Measurements from ENCODE around the gene CNBP. TPM values are rescaled to one million over a fixed set of nuclear protein-coding genes. Genes with fewer than 3 reads are reported as not detected.
A peak's percentile ranks its signal among the peaks of the same experiment; 100 is the strongest.
"Not testable (repeated sequence)": the region's sequence is repeated elsewhere in the genome, so short reads cannot be mapped to it uniquely, and the experiment has no call there.

The CNBP gene
- total RNA-seq, 1 experiment from 2014 or later, result 266 TPM

DNA sequence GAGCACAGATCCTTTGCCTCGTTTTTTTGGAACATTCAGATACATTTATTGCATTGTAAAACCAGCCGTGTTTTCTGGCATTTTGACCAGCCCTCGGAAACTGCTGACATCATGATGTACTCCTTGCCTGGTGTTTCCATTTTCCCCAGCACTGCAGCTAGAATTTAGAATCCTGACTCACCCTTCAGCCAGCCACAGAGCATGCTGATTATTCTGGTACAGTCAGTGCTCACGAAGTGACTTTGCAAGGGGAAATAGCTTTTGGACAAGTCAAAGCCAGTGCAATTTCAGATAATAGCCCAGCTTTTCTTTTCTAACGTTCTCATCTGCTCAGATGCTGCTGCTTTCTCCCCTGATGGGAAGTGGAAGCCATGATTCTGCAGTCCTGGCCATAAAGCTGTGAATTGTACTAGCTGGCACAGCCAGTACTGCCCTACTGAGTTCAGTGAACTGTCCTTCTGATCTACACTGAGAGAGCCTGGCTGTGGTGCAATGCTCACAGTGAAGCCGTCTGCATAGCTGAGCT lies 12.1 kb upstream of the CNBP start:
- ChIA-PET POLR2A (no interaction called here), CTCF (interaction anchor here (0.5 kb wide), 1 partner anchor 18 kb away, joined by 5 read pairs; no protein-coding TSS in a partner anchor)
- no peak for TF ChIP-seq CTCF (IDR thresholded peaks at IDR 0.05; ENCODE audit: insufficient read depth in 1 of 2, low read depth in 1 of 2, low read length in 1 of 2, severe bottlenecking in 1 of 2, unreplicated experiment in 1 of 2)
- intact Hi-C loops (cut with micrococcal nuclease; ENCODE audit: unreplicated experiment), result no loop called here
- no TSS peak for BruUV-seq (replicated peaks)
- H3K36me3 Mint-ChIP-seq (ENCODE audit: insufficient read depth, unreplicated experiment), result no peaks in the 10 kb centered on the region
- H3K4me3 Mint-ChIP-seq (ENCODE audit: unreplicated experiment), result no peak overlapping the region
- H3K9me3 ChIP-seq, result no peaks in the 10 kb centered on the region
- no peak overlapping the region for H3K27ac Mint-ChIP-seq (ENCODE audit: unreplicated experiment)
- no peak overlapping the region for H3K4me3 ChIP-seq (ENCODE audit: low read depth, low read length)
- H3K9me3 Mint-ChIP-seq (ENCODE audit: unreplicated experiment), result no peaks in the 10 kb centered on the region
- no peaks in the 10 kb centered on the region for H3K27me3 ChIP-seq (replicated peaks; ENCODE audit: control insufficient read depth, insufficient read depth, low read length)
- H3K4me1 ChIP-seq, result no peaks in the 10 kb centered on the region
- no peak for DNase-seq
- H3K36me3 ChIP-seq (ENCODE audit: control insufficient read depth, insufficient read depth, low read length), result no peaks in the 10 kb centered on the region
- no peaks in the 10 kb centered on the region for H3K4me1 Mint-ChIP-seq (ENCODE audit: low read depth, unreplicated experiment)
- peaks cover 1% of the 10 kb centered on the region for H3K27me3 Mint-ChIP-seq (ENCODE audit: insufficient read depth, unreplicated experiment)

- CTCF ChIA-PET; H3K4me1 Mint-ChIP-seq (ENCODE audit: low read depth, unreplicated experiment); H3K4me3 ChIP-seq (ENCODE audit: low read depth, low read length); H3K9me3 ChIP-seq; POLR2A ChIA-PET; H3K27me3 Mint-ChIP-seq (ENCODE audit: insufficient read depth, unreplicated experiment); H3K27me3 ChIP-seq (replicated peaks; ENCODE audit: control insufficient read depth, insufficient read depth, low read length); intact Hi-C loops (cut with micrococcal nuclease; ENCODE audit: unreplicated experiment); H3K4me3 Mint-ChIP-seq (ENCODE audit: unreplicated experiment); BruUV-seq (replicated peaks); H3K36me3 Mint-ChIP-seq (ENCODE audit: insufficient read depth, unreplicated experiment); H3K27ac Mint-ChIP-seq (ENCODE audit: unreplicated experiment); H3K9me3 Mint-ChIP-seq (ENCODE audit: unreplicated experiment); H3K4me1 ChIP-seq; DNase-seq; H3K36me3 ChIP-seq (ENCODE audit: control insufficient read depth, insufficient read depth, low read length): not testable (repeated sequence)
Measured at GRCh38 chr3:129189793-129190192, 6.1 kb upstream of the CNBP start.

DNA sequence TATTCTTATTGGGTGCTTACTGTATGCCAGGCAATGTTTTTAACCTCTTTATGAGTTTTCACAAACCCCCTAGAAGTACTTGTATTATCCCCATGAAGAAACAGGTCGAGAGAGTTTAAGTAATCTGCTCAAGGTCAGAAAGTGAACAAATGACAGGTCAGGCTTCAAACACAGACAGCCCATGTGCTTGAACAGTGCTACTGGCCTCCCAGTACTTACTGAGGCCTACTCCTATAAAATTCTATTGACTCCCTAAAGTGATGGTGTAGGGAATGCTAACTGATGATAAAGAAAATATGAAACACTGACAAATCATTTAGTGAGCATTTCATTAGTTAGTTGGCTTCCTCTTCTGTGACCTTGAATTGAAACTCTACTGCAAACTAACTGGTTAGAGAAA lies 4.2 kb upstream of the CNBP start:
- TF ChIP-seq CTCF (IDR thresholded peaks at IDR 0.05; ENCODE audit: insufficient read depth in 1 of 2, low read depth in 1 of 2, low read length in 1 of 2, severe bottlenecking in 1 of 2, unreplicated experiment in 1 of 2), result no peak
- H3K4me1 Mint-ChIP-seq (ENCODE audit: low read depth, unreplicated experiment), result no peaks in the 10 kb centered on the region
- no peaks in the 10 kb centered on the region for H3K27me3 Mint-ChIP-seq (ENCODE audit: insufficient read depth, unreplicated experiment)
- Histone ChIP-seq H3K4me3 (ENCODE audit: low read depth, low read length) (no peak overlapping the region), H3K27me3 (replicated peaks; ENCODE audit: control insufficient read depth, insufficient read depth, low read length) (no peaks in the 10 kb centered on the region), H3K4me1 (no peaks in the 10 kb centered on the region), H3K9me3 (no peaks in the 10 kb centered on the region), H3K36me3 (ENCODE audit: control insufficient read depth, insufficient read depth, low read length) (no peaks in the 10 kb centered on the region)
- intact Hi-C loops (cut with micrococcal nuclease; ENCODE audit: unreplicated experiment), result no loop called here
- ChIA-PET POLR2A (no interaction called here), CTCF (no interaction called here)
- DNase-seq, result no peak
- H3K9me3 Mint-ChIP-seq (ENCODE audit: unreplicated experiment), result no peaks in the 10 kb centered on the region
- no peak overlapping the region for H3K4me3 Mint-ChIP-seq (ENCODE audit: unreplicated experiment)
- BruUV-seq (replicated peaks), result no TSS peak
- H3K27ac Mint-ChIP-seq (ENCODE audit: unreplicated experiment), result no peak overlapping the region
- peaks cover 13% of the 10 kb centered on the region for H3K36me3 Mint-ChIP-seq (ENCODE audit: insufficient read depth, unreplicated experiment)

- BruUV-seq (replicated peaks), result no TSS peak
- TF ChIP-seq CTCF (IDR thresholded peaks at IDR 0.05; ENCODE audit: insufficient read depth in 1 of 2, low read depth in 1 of 2, low read length in 1 of 2, severe bottlenecking in 1 of 2, unreplicated experiment in 1 of 2), result no peak
- Histone ChIP-seq H3K36me3 (ENCODE audit: control insufficient read depth, insufficient read depth, low read length) (no peaks in the 10 kb centered on the region), H3K27me3 (replicated peaks; ENCODE audit: control insufficient read depth, insufficient read depth, low read length) (no peaks in the 10 kb centered on the region), H3K4me3 (ENCODE audit: low read depth, low read length) (no peak overlapping the region), H3K4me1 (peaks cover 8% of the 10 kb centered on the region), H3K9me3 (no peaks in the 10 kb centered on the region)
- Mint-ChIP-seq H3K36me3 (ENCODE audit: insufficient read depth, unreplicated experiment) (peaks cover 34% of the 10 kb centered on the region), H3K9me3 (ENCODE audit: unreplicated experiment) (no peaks in the 10 kb centered on the region), H3K27me3 (ENCODE audit: insufficient read depth, unreplicated experiment) (no peaks in the 10 kb centered on the region), H3K4me1 (ENCODE audit: low read depth, unreplicated experiment) (no peaks in the 10 kb centered on the region), H3K27ac (ENCODE audit: unreplicated experiment) (no peak overlapping the region), H3K4me3 (ENCODE audit: unreplicated experiment) (no peak overlapping the region)
- intact Hi-C loops (cut with micrococcal nuclease; ENCODE audit: unreplicated experiment), result no loop called here
- ChIA-PET POLR2A (interaction anchor here (0.6 to 1.0 kb wide), 2 partner anchors 39 to 64 kb away, joined by 3 to 10 read pairs; partner anchors contain the start of gene COPG1), CTCF (no interaction called here)
- DNase-seq, result no peak
Measured at GRCh38 chr3:129185783-129186182, 2.1 kb upstream of the CNBP start.

DNA sequence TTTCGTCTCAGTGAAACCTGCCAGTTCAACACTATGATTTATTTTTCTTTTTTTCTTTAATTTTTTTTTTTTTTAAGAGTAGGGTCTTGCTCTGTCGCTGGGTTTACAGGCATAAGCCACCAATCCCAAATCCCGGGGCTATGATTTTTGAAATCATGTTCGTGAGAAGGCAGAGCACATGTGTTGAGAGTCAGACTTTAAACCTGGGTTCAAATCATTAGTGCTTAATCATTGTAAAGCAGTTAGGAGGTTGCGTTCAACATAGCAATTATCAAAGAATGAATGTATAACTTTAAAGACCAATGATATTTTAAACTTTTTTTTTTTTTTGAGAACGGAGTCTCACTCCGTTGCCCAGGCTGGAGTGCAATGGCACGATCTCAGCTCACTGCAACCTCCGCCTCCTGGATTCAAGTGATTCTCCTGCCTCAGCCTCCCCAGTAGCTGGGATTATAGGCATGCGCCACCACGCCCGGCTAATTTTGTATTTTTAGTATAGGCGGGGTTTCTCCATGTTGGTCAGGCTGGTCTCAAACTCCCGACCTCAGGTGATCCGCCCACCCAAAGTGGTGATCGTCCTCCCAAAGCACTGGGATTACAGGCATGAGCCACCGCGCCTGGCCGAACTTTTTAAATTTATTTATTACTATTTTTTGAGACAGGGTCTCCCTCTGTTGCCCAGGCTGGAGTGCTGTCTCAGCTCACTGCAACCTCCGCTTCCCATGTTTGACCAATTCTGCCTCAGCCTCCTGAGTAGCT lies 1.3 kb upstream of the CNBP start:
- H3K9me3 Mint-ChIP-seq (ENCODE audit: unreplicated experiment); H3K27me3 ChIP-seq (replicated peaks; ENCODE audit: control insufficient read depth, insufficient read depth, low read length); H3K36me3 ChIP-seq (ENCODE audit: control insufficient read depth, insufficient read depth, low read length); H3K9me3 ChIP-seq; CTCF ChIA-PET; H3K4me1 ChIP-seq; H3K27me3 Mint-ChIP-seq (ENCODE audit: insufficient read depth, unreplicated experiment); BruUV-seq (replicated peaks); intact Hi-C loops (cut with micrococcal nuclease; ENCODE audit: unreplicated experiment); DNase-seq; H3K4me1 Mint-ChIP-seq (ENCODE audit: low read depth, unreplicated experiment): not testable (repeated sequence)
- H3K27ac Mint-ChIP-seq (ENCODE audit: unreplicated experiment), result peak overlapping the region; percentile 94
- peak overlapping the region; percentile 84 for H3K4me3 Mint-ChIP-seq (ENCODE audit: unreplicated experiment)
- POLR2A ChIA-PET, result interaction anchor here (1.0 kb wide), 1 partner anchor 64 kb away, joined by 3 read pairs; the partner anchor contains the start of gene COPG1
- peaks cover 41% of the 10 kb centered on the region for H3K36me3 Mint-ChIP-seq (ENCODE audit: insufficient read depth, unreplicated experiment)
- H3K4me3 ChIP-seq (ENCODE audit: low read depth, low read length), result peak overlapping the region; percentile 81; the same call in 1 of the 2 replicates
